Muscle of leg (tissue), 11 donors: ENCODE measurements around the gene RAD51B. TPM values are rescaled to one million over a fixed set of nuclear protein-coding genes. Genes with fewer than 3 reads are reported as not detected.

Source experiments
- DNase-seq: peaks from one replicate; pipeline ENCODE4 v3.0.0; 2013
- H3K27ac ChIP-seq: one replicate; pipeline ENCODE4 v1.5.1; 2013; ENCODE audit warnings: mild to moderate bottlenecking, low read length, control low read depth
- H3K27me3 ChIP-seq: one replicate; pipeline ENCODE4 v1.6.1; 2013; ENCODE audit warnings: low read length; ENCODE audit not compliant: control insufficient read depth, insufficient read depth
- H3K36me3 ChIP-seq: one replicate; pipeline ENCODE4 v1.6.1; 2013; ENCODE audit warnings: low read length; ENCODE audit not compliant: control insufficient read depth, insufficient read depth
- H3K4me1 ChIP-seq: one replicate; pipeline ENCODE4 v1.6.1; 2013; ENCODE audit warnings: low read length; ENCODE audit not compliant: control insufficient read depth, insufficient read depth
- H3K4me3 ChIP-seq: one replicate; pipeline ENCODE4 v1.5.1; 2013; ENCODE audit warnings: low read length, control low read depth
- H3K9me3 ChIP-seq: replicated peaks from 2 replicates; pipeline ENCODE4 v1.6.1; 2013; ENCODE audit warnings: low read depth, low read length; ENCODE audit not compliant: control insufficient read depth
- WGBS: methylation state at CpG from one replicate; pipeline ENCODE4 v1.1.5; 2013; ENCODE audit warnings: missing lambda C conversion rate; ENCODE audit not compliant: insufficient coverage; 5-methylcytosine and 5-hydroxymethylcytosine counted together
- polyA plus RNA-seq, 8 donors: library from polyadenylated mRNA; unstranded; fragments of 120-200 nt; gene quantifications; one replicate each; pipeline versions ENCODE4 v1.2.1 to v1.2.3, GENCODE V29; 2013; ENCODE audit warnings: inconsistent platforms in 1 of 8, low replicate concordance in 1 of 8; ENCODE audit not compliant: insufficient read length in 8 of 8, insufficient read depth in 1 of 8
- total RNA-seq: library from RNA; stranded (reverse); fragments of 120-200 nt; gene quantifications from one replicate; pipeline ENCODE4 v1.2.4, GENCODE V29; 2013

The RAD51B gene
- total and polyA plus RNA-seq, 9 donors: 6.0 to 16.5 (median 7.2) TPM

DNA sequence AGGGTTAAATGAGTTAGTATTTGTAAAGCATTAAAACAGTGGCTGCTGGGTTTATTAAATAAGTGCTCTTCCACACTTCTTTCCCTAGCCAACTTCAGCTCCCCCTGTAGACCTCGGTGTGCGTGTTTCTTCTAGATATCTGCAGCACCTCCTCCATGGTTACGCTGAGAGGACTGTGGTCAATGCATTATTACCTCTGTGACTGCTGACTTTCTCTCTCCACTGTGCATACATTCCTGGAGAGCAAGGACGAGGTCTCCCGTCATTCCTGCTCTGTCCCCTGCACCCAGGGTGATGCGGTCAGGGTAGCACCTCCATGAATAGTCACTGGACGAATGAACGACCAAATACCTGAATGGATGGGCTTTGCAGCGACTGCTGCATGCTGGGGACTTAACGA lies 928.7 kb downstream of the RAD51B start:
- Histone ChIP-seq H3K36me3 (no peaks in the 10 kb centered on the region), H3K9me3 (no peaks in the 10 kb centered on the region), H3K27ac (no peak overlapping the region), H3K4me3 (no peak overlapping the region), H3K4me1 (peaks cover 33% of the 10 kb centered on the region), H3K27me3 (no peaks in the 10 kb centered on the region)
- WGBS: 84% methylated on average over 10 of the region's 10 CpGs
- no peak for DNase-seq

DNA sequence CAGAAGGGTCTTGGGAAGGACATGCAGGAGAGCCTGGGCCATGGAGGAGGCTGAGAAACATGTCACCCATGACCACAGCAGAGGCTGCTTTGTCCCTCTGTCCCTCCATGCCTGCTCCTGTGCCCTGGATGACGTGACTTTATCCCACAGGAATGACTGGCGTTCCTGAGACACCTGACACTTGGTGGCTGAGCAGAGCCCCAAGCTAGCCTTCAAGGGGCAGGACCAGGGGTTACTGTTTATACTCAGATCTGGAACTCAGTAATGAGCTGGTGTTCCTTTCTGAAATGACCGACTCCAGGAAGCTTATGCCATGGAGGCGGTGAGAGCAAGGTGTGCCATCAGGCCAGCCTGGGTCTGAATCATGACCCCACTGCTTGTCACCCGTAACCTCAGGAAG lies 929.1 kb downstream of the RAD51B start:
- H3K4me1 ChIP-seq: peaks cover 33% of the 10 kb centered on the region
- no peaks in the 10 kb centered on the region for H3K36me3 ChIP-seq
- H3K27me3 ChIP-seq: no peaks in the 10 kb centered on the region
- WGBS: 90% methylated on average over 4 of the region's 5 CpGs
- no peaks in the 10 kb centered on the region for H3K9me3 ChIP-seq
- no peak overlapping the region for H3K27ac ChIP-seq
- no peak overlapping the region for H3K4me3 ChIP-seq
- no peak for DNase-seq

DNA sequence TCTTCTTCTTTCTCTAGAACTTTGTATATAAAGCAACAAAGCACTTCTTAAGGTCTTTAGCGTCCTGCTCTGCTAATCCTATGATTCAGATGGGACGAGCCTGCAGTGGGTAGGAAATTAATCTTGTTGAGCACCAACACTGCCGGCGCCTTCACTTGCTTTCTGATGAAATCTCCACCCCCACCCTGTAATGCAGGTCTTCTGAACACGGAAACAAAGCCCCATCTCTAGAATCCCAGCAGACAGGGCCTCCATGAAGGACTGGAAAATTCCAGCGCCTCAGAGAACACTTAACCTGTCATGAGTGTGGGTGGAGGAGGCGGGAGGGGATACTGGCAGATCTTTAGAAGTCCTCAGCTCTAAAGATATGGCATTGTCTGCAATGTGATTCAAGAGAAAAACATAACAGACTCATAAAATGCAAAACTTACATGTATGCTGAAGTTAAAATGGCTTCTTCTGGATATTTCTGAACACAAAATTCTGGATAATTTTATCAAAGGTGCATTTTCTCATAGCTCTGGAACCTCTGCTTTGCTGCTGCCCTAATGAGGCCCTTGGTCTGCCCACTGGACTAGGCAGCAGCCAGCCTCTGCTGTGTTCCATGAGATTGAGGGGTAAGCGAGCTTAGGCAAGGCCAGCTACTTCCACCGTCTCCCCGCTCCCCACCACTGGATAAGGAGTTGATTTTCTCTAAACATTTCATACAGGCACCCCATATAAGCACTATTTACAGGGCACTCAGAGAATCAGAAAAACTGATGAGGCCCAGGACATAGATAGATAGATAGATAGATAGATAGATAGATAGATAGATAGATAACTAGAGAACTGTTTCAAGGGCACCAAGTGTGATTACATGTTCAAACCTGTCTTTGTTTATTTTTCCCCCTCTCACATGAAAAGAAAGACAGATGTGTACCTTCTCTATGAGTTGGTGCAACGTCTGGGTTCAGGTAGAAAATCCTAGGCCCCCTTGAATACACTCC lies 930.2 kb downstream of the RAD51B start:
- Histone ChIP-seq H3K9me3 (no peaks in the 10 kb centered on the region), H3K27me3 (no peaks in the 10 kb centered on the region), H3K4me1 (peaks cover 41% of the 10 kb centered on the region), H3K27ac (no peak overlapping the region), H3K36me3 (no peaks in the 10 kb centered on the region), H3K4me3 (no peak overlapping the region)
- no peak for DNase-seq
- WGBS: no CpG with 5 or more reads among the region's 11 CpGs

DNA sequence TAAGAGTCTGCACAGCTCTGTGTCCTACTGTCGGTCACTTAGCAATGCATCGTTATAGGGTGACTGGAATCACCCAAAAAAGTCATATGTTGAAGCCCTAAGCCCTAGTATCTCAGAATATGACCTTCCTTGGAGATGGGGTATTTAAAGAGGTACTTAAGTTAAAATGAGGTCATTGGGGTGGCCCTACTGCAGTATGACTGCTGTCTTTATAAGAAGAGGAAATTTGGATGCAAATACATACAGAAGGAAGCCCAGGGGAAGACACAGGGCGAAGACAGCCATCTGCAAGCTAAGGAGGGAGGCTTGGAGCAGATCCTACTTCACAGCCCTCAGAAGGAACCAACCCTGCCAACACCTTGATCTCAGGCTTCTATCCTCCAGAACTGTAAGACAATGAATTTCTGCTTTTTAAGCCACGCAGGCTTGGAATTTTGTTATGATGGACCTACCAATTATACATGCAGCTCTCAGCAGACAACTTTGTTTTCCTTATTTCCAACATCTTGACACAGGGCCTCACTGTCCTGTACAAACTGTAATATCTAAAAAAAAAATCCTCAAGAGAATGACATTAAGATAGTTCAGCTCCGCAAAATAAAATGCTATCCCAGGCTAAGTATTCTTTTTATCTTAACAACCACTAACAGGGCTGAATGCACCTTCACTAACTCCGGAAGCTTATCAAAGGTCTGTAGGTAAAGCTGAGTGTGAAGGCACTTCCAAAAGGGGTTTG lies 932.9 kb downstream of the RAD51B start:
- H3K9me3 ChIP-seq: no peaks in the 10 kb centered on the region
- no peaks in the 10 kb centered on the region for H3K27me3 ChIP-seq
- H3K4me1 ChIP-seq: peaks cover 60% of the 10 kb centered on the region
- H3K27ac ChIP-seq: peak overlapping the region; percentile 56
- WGBS: 0% methylated on average over 1 of the region's 6 CpGs
- peak; percentile 49 for DNase-seq
- no peaks in the 10 kb centered on the region for H3K36me3 ChIP-seq
- no peak overlapping the region for H3K4me3 ChIP-seq

DNA sequence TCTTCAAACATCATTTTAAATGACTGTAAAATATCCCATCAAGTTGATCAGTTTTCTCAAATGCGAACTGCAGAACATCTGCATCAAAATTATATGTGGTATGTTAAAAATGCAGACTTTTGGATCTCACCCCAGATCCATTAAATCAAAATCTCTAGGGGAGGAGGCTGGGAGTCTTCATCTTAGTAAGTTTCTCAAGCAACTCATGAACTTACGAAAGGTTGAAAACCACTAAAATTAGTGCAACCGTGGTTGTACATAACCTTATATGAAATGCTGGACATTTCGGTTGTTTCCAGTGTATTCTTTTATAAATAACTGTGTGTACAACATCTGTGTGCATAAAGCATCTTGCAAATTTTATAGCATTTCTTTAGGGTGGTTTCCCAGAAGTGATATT lies 934.1 kb downstream of the RAD51B start:
- no CpG with 5 or more reads among the region's 4 CpGs for WGBS
- Histone ChIP-seq H3K27ac (no peak overlapping the region), H3K4me1 (peaks cover 68% of the 10 kb centered on the region), H3K27me3 (no peaks in the 10 kb centered on the region), H3K4me3 (no peak overlapping the region), H3K9me3 (no peaks in the 10 kb centered on the region), H3K36me3 (no peaks in the 10 kb centered on the region)
- DNase-seq: peak; percentile 92

DNA sequence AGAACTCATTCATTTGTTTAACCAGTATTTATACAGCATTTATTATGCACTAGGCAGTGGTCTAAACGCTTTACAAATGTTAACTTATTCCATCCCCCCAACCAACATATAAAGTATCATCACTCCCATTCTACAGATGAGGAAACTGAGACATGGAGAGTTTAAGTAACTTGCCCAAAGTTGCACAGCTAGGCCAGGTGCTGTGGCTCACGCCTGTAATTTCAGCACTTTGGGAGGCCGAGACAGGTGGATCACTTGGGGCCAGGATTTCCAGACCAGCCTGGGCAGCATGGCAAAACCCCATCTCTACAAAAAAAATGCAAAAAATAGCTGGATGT lies 935.4 kb downstream of the RAD51B start:
- H3K4me3 ChIP-seq: no peak overlapping the region
- no peaks in the 10 kb centered on the region for H3K9me3 ChIP-seq
- no CpG with 5 or more reads among the region's 3 CpGs for WGBS
- H3K27ac ChIP-seq: no peak overlapping the region
- no peaks in the 10 kb centered on the region for H3K27me3 ChIP-seq
- peaks cover 75% of the 10 kb centered on the region for H3K4me1 ChIP-seq
- H3K36me3 ChIP-seq: no peaks in the 10 kb centered on the region
- DNase-seq: no peak

DNA sequence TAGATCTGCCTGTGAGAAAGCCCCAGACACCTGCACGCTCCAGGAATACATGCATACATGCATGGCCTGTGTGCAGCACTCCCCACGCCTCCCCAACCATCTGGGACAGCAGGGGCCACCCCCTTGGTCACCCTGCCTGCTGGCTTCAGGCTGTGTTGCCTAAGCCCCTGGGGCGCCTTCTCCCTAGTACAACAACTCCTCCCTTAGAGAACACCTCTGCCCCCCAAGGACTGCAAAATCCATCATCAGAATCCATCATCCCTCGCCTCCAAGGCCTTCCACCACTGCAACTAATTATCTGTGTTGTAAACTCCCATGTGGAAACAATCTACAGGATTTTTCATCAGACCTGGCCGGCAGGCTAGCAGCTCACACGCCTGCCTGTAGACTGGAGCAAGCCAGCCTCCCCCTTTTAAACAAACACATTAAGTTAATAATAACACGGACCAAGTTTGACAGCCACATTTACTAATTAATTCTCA lies 936.5 kb downstream of the RAD51B start:
- H3K9me3 ChIP-seq: no peaks in the 10 kb centered on the region
- 79% methylated on average over 4 of the region's 7 CpGs for WGBS
- no peak overlapping the region for H3K4me3 ChIP-seq
- H3K36me3 ChIP-seq: no peaks in the 10 kb centered on the region
- DNase-seq: peak; percentile 55
- peaks cover 80% of the 10 kb centered on the region for H3K4me1 ChIP-seq
- H3K27ac ChIP-seq: peak overlapping the region; percentile 73
- H3K27me3 ChIP-seq: no peaks in the 10 kb centered on the region

DNA sequence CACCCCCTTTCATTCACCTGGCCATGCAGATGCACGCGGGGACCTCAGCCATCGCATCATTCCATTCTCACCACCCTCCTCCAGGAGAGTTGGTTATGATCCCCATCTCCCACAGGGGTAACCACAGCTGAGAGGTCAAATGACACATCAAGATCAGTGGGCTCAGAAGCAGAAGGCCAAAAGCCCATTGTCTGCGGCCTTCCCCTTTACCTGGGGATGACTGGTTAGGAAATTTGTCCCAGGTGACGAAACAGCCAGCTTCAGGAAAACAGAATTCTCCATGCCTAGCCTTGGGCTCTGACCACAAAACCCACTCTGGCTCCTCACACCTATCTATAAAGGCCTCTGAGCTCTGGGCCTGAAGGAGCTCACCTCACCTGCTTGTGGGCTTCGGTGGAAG lies 937.2 kb downstream of the RAD51B start:
- WGBS: 94% methylated on average over 2 of the region's 6 CpGs
- no peak for DNase-seq
- Histone ChIP-seq H3K27ac (peak overlapping the region; percentile 87), H3K9me3 (no peaks in the 10 kb centered on the region), H3K36me3 (no peaks in the 10 kb centered on the region), H3K4me3 (no peak overlapping the region), H3K4me1 (peaks cover 79% of the 10 kb centered on the region), H3K27me3 (no peaks in the 10 kb centered on the region)

DNA sequence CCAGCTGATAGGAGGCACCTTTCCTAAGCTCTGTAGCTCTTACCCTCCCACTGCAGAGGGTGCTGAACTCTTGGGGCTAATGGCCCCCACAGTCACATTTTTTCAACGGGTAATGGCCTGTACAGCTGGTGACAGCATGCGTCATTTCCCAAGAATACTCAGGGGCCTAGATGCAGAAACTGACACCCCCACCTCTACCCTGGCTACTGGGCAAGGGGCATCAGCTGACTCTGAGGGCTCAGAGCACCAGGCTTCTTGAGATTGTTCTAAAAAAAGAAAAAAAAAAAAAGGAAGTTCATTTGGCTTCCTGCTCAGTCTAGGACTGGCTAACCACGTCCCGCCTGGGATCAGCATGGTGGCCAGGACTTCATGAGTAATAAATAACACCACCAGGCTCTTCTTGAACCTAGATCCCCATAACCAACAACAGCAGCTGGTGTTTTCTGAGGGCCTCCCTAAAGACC lies 938.1 kb downstream of the RAD51B start:
- DNase-seq: peak; percentile 90
- WGBS: 80% methylated on average over 1 of the region's 4 CpGs
- no peaks in the 10 kb centered on the region for H3K27me3 ChIP-seq
- no peaks in the 10 kb centered on the region for H3K9me3 ChIP-seq
- H3K36me3 ChIP-seq: no peaks in the 10 kb centered on the region
- H3K27ac ChIP-seq: peak overlapping the region; percentile 87
- no peak overlapping the region for H3K4me3 ChIP-seq
- H3K4me1 ChIP-seq: peaks cover 75% of the 10 kb centered on the region

DNA sequence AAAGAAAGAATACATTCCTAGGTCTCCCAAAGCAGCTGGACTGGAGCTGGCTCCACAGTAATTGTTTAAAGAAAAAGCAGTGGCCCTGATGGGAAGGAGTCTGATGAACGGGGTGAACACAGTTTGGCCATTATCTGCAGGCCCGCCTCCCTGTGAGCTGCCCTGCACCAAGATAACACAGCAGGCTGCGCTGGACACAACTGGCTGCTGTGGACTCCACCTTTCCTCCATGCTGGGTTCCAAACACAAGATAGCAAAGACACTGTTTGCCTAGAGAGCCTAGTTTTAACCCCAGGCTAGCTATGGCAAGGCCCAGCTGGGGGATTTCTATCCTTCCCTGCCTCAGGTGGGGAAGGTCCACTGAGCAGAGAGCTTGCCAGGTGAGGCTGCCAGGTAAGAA lies 938.7 kb downstream of the RAD51B start:
- H3K4me1 ChIP-seq: peaks cover 76% of the 10 kb centered on the region
- H3K27ac ChIP-seq: peak overlapping the region; percentile 87
- WGBS: 74% methylated on average over 3 of the region's 3 CpGs

More for the DNA sequence above, 938.7 kb downstream of the RAD51B start:
- H3K4me3 ChIP-seq: no peak overlapping the region
- no peaks in the 10 kb centered on the region for H3K36me3 ChIP-seq
- H3K9me3 ChIP-seq: no peaks in the 10 kb centered on the region
- H3K27me3 ChIP-seq: no peaks in the 10 kb centered on the region
- DNase-seq: no peak
